GM23338 (cell line): ENCODE measurements around the gene UNC93A. TPM values are rescaled to one million over a fixed set of nuclear protein-coding genes. Genes with fewer than 3 reads are reported as not detected.

ENCODE experiments used
- ATAC-seq: fragments of 200-7000 bp; cut with Tn5 transposase; 3 replicates; pipeline ENCODE4 v1.9.1; 2020
- DNase-seq: peaks from one replicate; pipeline ENCODE4 v3.0.0-alpha.2; 2015; ENCODE audit warnings: low spot score
- H2AFZ ChIP-seq: fragments of 200-600 bp; sonication (generic); 2 replicates; pipeline ENCODE4 v1.8.0; 2016; ENCODE audit warnings: antibody characterized with exemption, mild to moderate bottlenecking, moderate library complexity
- H3F3A ChIP-seq: fragments of 200-600 bp; sonication (generic); replicated peaks from 2 replicates; pipeline ENCODE4 v1.8.0; 2017; ENCODE audit warnings: antibody characterized with exemption, mixed run types, low read depth
- H3K27ac ChIP-seq: fragments of 200-600 bp; sonication (generic); 2 replicates; pipeline ENCODE4 v1.6.1; 2016; ENCODE audit warnings: low read depth
- H3K27me3 ChIP-seq: fragments of 200-600 bp; sonication (generic); 2 replicates; pipeline ENCODE4 v1.8.0; 2016; ENCODE audit warnings: mild to moderate bottlenecking, mixed run types, moderate library complexity; ENCODE audit not compliant: insufficient read depth
- H3K36me3 ChIP-seq: fragments of 200-600 bp; sonication (generic); 2 replicates; pipeline ENCODE4 v1.8.0; 2016; ENCODE audit warnings: mild to moderate bottlenecking; ENCODE audit not compliant: insufficient read depth
- H3K4me1 ChIP-seq: fragments of 200-600 bp; sonication (generic); 2 replicates; pipeline ENCODE4 v1.8.0; 2016; ENCODE audit warnings: mild to moderate bottlenecking, moderate library complexity; ENCODE audit not compliant: insufficient read depth
- H3K4me2 ChIP-seq: fragments of 200-600 bp; sonication (generic); 2 replicates; pipeline ENCODE4 v1.7.1; 2017; ENCODE audit warnings: mixed run types
- H3K4me3 ChIP-seq: fragments of 200-600 bp; sonication (generic); 2 replicates; pipeline ENCODE4 v1.6.1; 2016; ENCODE audit warnings: mixed run types
- H3K79me2 ChIP-seq: fragments of 200-600 bp; sonication (generic); replicated peaks from 2 replicates; pipeline ENCODE4 v1.8.0; 2017; ENCODE audit warnings: mild to moderate bottlenecking; ENCODE audit not compliant: insufficient read depth
- H3K9me2 ChIP-seq: fragments of 200-600 bp; sonication (generic); 2 replicates; pipeline ENCODE4 v1.8.0; 2017; ENCODE audit not compliant: insufficient read depth
- H4K20me1 ChIP-seq: fragments of 200-600 bp; sonication (generic); replicated peaks from 2 replicates; pipeline ENCODE4 v1.8.0; 2017; ENCODE audit warnings: mild to moderate bottlenecking; ENCODE audit not compliant: insufficient read depth
- H3K27ac Mint-ChIP-seq: 2 replicates; pipeline ENCODE4 v1.8.0; 2020; ENCODE audit warnings: inconsistent platforms, mild to moderate bottlenecking, moderate library complexity, mixed read lengths
- H3K27me3 Mint-ChIP-seq: 3 replicates; pipeline ENCODE4 v1.8.0; 2022; ENCODE audit warnings: low read depth, mild to moderate bottlenecking, moderate library complexity, mixed read lengths, inconsistent platforms; ENCODE audit not compliant: insufficient read depth, poor library complexity
- H3K36me3 Mint-ChIP-seq: 3 replicates; pipeline ENCODE4 v1.8.0; 2021; ENCODE audit warnings: low read depth, mild to moderate bottlenecking, inconsistent platforms, moderate library complexity, mixed read lengths
- H3K4me1 Mint-ChIP-seq: 3 replicates; pipeline ENCODE4 v1.8.0; 2020; ENCODE audit warnings: mild to moderate bottlenecking, inconsistent platforms, mixed read lengths
- H3K4me3 Mint-ChIP-seq: 3 replicates; pipeline ENCODE4 v1.8.0; 2021; ENCODE audit warnings: moderate library complexity, mild to moderate bottlenecking, inconsistent platforms, mixed read lengths
- H3K9me3 Mint-ChIP-seq: 3 replicates; pipeline ENCODE4 v1.8.0; 2020; ENCODE audit warnings: moderate library complexity, mild to moderate bottlenecking, inconsistent platforms, mixed read lengths
- CREB1 ChIP-seq: fragments of 250-450 bp; sonication (Bioruptor Pico); IDR thresholded peaks from 2 replicates; pipeline ENCODE4 v1.5.0; 2020; ENCODE audit warnings: low read depth, mild to moderate bottlenecking, moderate library complexity
- EZH2 ChIP-seq: fragments of 200-600 bp; sonication (generic); IDR thresholded peaks from one replicate; pipeline ENCODE4 v1.8.0; 2017; ENCODE audit warnings: antibody characterized with exemption, mild to moderate bottlenecking, low read depth; ENCODE audit not compliant: unreplicated experiment
- EZH2phosphoT487 ChIP-seq: fragments of 200-600 bp; sonication (generic); IDR thresholded peaks from one replicate; pipeline ENCODE4 v1.8.1; 2018; ENCODE audit warnings: antibody characterized with exemption; ENCODE audit not compliant: unreplicated experiment
- JUNB ChIP-seq: IDR thresholded peaks from one replicate; pipeline ENCODE4 v1.6.1; 2016; ENCODE audit warnings: antibody characterized with exemption; ENCODE audit not compliant: unreplicated experiment
- NANOG ChIP-seq: IDR thresholded peaks from 2 replicates; pipeline ENCODE4 v1.6.1; 2016; ENCODE audit warnings: antibody characterized with exemption, borderline replicate concordance
- POLR2AphosphoS5 ChIP-seq: IDR thresholded peaks from 2 replicates; pipeline ENCODE4 v1.6.1; 2016; ENCODE audit warnings: antibody characterized with exemption, low read depth
- STAT1 ChIP-seq: IDR thresholded peaks from one replicate; pipeline ENCODE4 v1.6.1; 2016; ENCODE audit warnings: antibody characterized with exemption; ENCODE audit not compliant: unreplicated experiment
- ZNF114 ChIP-seq: fragments of 250-450 bp; sonication (Bioruptor Pico); IDR thresholded peaks from 2 replicates; pipeline ENCODE4 v1.5.0; 2020; ENCODE audit warnings: mild to moderate bottlenecking, moderate library complexity
- ZNF331 ChIP-seq: fragments of 250-450 bp; sonication (Bioruptor Pico); IDR thresholded peaks from 2 replicates; pipeline ENCODE4 v1.5.0; 2020; ENCODE audit warnings: low read depth, mild to moderate bottlenecking, moderate library complexity
- long read RNA-seq: library from polyadenylated mRNA; unstranded; transcript quantifications from one replicate; pipeline ENCODE4 v2.0.0, GENCODE V29; 2020; ENCODE audit not compliant: unreplicated experiment
- polyA plus RNA-seq: library from polyadenylated mRNA; unstranded; fragments of >200 nt; fragmentation: Nextera tagmentation; extraction: Ambion mirVana; gene quantifications from 2 replicates; pipeline ENCODE4 v1.2.1, GENCODE V29; 2016
- total RNA-seq: library from RNA; depleted of rRNA; stranded (reverse); fragments of >200 nt; shearing (Covaris generic); gene quantifications from 2 replicates; pipeline ENCODE4 v1.2.3, GENCODE V29; 2014; rRNA removed
- TF ChIP-seq, protein P1 (sequence below), 2 experiments: fragments of 200-600 bp in 1 of 2; sonication (generic) in 1 of 2; conservative IDR thresholded peaks; 2 replicates each; pipeline versions ENCODE4 v1.5.1 to v1.6.1; 2016 to 2017; ENCODE audit warnings: antibody characterized with exemption in 2 of 2, low read depth in 2 of 2, mild to moderate bottlenecking in 2 of 2, moderate library complexity in 1 of 2
- TF ChIP-seq, protein P2 (sequence below): IDR thresholded peaks from 2 replicates; pipeline ENCODE4 v1.6.1; 2016; ENCODE audit warnings: antibody characterized with exemption
- TF ChIP-seq, protein P3 (sequence below): IDR thresholded peaks from one replicate; pipeline ENCODE4 v1.6.1; 2018; ENCODE audit warnings: antibody characterized with exemption; ENCODE audit not compliant: unreplicated experiment
- TF ChIP-seq, protein P4 (sequence below): fragments of 250-450 bp; sonication (Bioruptor Pico); IDR thresholded peaks from 2 replicates; pipeline ENCODE4 v1.5.0; 2020; ENCODE audit warnings: mild to moderate bottlenecking, moderate library complexity

UNC93A gene
- total RNA-seq (0.28 TPM in 1 of 2 replicates, not detected in the other), polyA plus RNA-seq (0.18 and 0.47 TPM in 2 replicates)
- long read RNA-seq, result 0 reads

DNA sequence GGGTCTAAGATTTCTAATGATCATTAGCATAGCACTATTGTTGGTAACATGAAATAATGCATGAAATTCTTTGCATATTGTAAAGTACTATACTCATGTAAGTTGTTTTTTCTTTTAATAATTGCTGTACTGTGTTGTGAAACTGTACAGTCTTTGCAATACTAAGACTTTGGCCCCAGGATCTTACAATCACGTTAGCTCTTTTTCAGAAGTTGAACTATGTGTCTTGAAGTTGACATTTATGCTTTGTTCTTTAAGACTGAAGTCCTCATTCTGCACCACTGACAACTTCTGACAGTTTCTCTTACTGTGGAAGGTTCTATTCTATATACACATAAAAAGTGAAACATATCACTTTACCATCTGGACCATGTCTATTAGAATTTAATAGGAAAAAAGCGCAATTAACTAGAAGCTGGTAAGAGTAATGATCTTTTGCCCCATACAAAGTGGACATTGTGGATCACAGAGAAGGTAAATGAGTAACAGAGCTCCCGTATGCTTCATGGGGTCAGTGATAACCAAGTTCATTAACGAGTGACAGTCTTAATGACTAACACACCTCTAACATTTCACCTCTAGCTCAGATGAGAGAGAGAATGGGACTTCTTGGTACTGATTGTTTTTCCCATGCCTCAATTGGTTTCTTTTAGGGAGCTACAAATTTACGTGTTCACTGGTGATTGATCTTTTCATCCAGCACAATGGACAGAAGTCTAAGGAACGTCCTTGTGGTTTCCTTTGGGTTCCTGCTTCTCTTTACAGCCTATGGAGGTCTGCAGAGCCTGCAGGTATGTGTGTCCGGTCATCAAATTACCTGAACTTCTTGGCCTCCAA lies at the start of gene UNC93A:
Gene UNC93A (plus strand): TSS at position 530 of the 837 bp plus-strand sequence. CDS start 175 bp downstream, at position 705.
- no peak for TF ChIP-seq CREB1
- TF ChIP-seq, protein P1, sequence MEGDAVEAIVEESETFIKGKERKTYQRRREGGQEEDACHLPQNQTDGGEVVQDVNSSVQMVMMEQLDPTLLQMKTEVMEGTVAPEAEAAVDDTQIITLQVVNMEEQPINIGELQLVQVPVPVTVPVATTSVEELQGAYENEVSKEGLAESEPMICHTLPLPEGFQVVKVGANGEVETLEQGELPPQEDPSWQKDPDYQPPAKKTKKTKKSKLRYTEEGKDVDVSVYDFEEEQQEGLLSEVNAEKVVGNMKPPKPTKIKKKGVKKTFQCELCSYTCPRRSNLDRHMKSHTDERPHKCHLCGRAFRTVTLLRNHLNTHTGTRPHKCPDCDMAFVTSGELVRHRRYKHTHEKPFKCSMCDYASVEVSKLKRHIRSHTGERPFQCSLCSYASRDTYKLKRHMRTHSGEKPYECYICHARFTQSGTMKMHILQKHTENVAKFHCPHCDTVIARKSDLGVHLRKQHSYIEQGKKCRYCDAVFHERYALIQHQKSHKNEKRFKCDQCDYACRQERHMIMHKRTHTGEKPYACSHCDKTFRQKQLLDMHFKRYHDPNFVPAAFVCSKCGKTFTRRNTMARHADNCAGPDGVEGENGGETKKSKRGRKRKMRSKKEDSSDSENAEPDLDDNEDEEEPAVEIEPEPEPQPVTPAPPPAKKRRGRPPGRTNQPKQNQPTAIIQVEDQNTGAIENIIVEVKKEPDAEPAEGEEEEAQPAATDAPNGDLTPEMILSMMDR (conservative IDR thresholded peaks at IDR 0.05; ENCODE audit: low read depth in 2 of 2), result no peak
- TF ChIP-seq ZNF114 (CRISPR knock-in tag), result no peak
- TF ChIP-seq ZNF331 (CRISPR knock-in tag), result no peak
- no peak for TF ChIP-seq EZH2
- TF ChIP-seq, protein P2, sequence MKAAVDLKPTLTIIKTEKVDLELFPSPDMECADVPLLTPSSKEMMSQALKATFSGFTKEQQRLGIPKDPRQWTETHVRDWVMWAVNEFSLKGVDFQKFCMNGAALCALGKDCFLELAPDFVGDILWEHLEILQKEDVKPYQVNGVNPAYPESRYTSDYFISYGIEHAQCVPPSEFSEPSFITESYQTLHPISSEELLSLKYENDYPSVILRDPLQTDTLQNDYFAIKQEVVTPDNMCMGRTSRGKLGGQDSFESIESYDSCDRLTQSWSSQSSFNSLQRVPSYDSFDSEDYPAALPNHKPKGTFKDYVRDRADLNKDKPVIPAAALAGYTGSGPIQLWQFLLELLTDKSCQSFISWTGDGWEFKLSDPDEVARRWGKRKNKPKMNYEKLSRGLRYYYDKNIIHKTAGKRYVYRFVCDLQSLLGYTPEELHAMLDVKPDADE, result no peak
- TF ChIP-seq STAT1, result no peak
- no peak for TF ChIP-seq POLR2AphosphoS5
- no peak for TF ChIP-seq JUNB
- TF ChIP-seq, protein P3, sequence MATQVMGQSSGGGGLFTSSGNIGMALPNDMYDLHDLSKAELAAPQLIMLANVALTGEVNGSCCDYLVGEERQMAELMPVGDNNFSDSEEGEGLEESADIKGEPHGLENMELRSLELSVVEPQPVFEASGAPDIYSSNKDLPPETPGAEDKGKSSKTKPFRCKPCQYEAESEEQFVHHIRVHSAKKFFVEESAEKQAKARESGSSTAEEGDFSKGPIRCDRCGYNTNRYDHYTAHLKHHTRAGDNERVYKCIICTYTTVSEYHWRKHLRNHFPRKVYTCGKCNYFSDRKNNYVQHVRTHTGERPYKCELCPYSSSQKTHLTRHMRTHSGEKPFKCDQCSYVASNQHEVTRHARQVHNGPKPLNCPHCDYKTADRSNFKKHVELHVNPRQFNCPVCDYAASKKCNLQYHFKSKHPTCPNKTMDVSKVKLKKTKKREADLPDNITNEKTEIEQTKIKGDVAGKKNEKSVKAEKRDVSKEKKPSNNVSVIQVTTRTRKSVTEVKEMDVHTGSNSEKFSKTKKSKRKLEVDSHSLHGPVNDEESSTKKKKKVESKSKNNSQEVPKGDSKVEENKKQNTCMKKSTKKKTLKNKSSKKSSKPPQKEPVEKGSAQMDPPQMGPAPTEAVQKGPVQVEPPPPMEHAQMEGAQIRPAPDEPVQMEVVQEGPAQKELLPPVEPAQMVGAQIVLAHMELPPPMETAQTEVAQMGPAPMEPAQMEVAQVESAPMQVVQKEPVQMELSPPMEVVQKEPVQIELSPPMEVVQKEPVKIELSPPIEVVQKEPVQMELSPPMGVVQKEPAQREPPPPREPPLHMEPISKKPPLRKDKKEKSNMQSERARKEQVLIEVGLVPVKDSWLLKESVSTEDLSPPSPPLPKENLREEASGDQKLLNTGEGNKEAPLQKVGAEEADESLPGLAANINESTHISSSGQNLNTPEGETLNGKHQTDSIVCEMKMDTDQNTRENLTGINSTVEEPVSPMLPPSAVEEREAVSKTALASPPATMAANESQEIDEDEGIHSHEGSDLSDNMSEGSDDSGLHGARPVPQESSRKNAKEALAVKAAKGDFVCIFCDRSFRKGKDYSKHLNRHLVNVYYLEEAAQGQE, result no peak
- no peak for TF ChIP-seq NANOG
- TF ChIP-seq, protein P4, sequence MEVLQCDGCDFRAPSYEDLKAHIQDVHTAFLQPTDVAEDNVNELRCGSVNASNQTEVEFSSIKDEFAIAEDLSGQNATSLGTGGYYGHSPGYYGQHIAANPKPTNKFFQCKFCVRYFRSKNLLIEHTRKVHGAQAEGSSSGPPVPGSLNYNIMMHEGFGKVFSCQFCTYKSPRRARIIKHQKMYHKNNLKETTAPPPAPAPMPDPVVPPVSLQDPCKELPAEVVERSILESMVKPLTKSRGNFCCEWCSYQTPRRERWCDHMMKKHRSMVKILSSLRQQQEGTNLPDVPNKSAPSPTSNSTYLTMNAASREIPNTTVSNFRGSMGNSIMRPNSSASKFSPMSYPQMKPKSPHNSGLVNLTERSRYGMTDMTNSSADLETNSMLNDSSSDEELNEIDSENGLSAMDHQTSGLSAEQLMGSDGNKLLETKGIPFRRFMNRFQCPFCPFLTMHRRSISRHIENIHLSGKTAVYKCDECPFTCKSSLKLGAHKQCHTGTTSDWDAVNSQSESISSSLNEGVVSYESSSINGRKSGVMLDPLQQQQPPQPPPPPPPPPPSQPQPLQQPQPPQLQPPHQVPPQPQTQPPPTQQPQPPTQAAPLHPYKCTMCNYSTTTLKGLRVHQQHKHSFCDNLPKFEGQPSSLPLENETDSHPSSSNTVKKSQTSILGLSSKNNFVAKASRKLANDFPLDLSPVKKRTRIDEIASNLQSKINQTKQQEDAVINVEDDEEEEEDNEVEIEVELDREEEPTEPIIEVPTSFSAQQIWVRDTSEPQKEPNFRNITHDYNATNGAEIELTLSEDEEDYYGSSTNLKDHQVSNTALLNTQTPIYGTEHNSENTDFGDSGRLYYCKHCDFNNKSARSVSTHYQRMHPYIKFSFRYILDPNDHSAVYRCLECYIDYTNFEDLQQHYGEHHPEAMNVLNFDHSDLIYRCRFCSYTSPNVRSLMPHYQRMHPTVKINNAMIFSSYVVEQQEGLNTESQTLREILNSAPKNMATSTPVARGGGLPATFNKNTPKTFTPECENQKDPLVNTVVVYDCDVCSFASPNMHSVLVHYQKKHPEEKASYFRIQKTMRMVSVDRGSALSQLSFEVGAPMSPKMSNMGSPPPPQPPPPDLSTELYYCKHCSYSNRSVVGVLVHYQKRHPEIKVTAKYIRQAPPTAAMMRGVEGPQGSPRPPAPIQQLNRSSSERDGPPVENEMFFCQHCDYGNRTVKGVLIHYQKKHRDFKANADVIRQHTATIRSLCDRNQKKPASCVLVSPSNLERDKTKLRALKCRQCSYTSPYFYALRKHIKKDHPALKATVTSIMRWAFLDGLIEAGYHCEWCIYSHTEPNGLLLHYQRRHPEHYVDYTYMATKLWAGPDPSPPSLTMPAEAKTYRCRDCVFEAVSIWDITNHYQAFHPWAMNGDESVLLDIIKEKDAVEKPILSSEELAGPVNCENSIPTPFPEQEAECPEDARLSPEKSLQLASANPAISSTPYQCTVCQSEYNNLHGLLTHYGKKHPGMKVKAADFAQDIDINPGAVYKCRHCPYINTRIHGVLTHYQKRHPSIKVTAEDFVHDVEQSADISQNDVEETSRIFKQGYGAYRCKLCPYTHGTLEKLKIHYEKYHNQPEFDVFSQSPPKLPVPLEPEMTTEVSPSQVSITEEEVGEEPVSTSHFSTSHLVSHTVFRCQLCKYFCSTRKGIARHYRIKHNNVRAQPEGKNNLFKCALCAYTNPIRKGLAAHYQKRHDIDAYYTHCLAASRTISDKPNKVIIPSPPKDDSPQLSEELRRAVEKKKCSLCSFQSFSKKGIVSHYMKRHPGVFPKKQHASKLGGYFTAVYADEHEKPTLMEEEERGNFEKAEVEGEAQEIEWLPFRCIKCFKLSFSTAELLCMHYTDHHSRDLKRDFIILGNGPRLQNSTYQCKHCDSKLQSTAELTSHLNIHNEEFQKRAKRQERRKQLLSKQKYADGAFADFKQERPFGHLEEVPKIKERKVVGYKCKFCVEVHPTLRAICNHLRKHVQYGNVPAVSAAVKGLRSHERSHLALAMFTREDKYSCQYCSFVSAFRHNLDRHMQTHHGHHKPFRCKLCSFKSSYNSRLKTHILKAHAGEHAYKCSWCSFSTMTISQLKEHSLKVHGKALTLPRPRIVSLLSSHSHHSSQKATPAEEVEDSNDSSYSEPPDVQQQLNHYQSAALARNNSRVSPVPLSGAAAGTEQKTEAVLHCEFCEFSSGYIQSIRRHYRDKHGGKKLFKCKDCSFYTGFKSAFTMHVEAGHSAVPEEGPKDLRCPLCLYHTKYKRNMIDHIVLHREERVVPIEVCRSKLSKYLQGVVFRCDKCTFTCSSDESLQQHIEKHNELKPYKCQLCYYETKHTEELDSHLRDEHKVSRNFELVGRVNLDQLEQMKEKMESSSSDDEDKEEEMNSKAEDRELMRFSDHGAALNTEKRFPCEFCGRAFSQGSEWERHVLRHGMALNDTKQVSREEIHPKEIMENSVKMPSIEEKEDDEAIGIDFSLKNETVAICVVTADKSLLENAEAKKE (CRISPR knock-in tag), result no peak
- TF ChIP-seq EZH2phosphoT487, result no peak
- DNase-seq (no peak), ATAC-seq (no peak)
- Mint-ChIP-seq H3K4me3 (no peak within 1 kb of the TSS), H3K4me1 (peaks cover 21% of the 10 kb centered on the region), H3K27ac (no peak within 1 kb of the TSS), H3K9me3 (peaks cover 2% of the 10 kb centered on the region; the same call in 1 of the 3 replicates), H3K27me3 (peaks cover 10% of the 10 kb centered on the region), H3K36me3 (no peaks in the 10 kb centered on the region)
- Histone ChIP-seq H2AFZ (no peak within 1 kb of the TSS), H3K4me2 (no peak within 1 kb of the TSS), H3K4me1 (peaks cover 5% of the 10 kb centered on the region; the same call in 1 of the 2 replicates), H3K36me3 (no peaks in the 10 kb centered on the region), H4K20me1 (no peaks in the 10 kb centered on the region), H3K9me2 (peaks cover 3% of the 10 kb centered on the region; the same call in 1 of the 2 replicates), H3F3A (no peaks in the 10 kb centered on the region), H3K27me3 (no peaks in the 10 kb centered on the region), H3K79me2 (no peaks in the 10 kb centered on the region), H3K27ac (no peak within 1 kb of the TSS), H3K4me3 (no peak within 1 kb of the TSS)
